IMR-90 (cell line): ENCODE results near the gene CHCHD1.

ENCODE experiments used
- MAZ ChIP-seq: IDR thresholded peaks from 2 replicates; pipeline ENCODE4 v1.6.1; 2012; ENCODE audit warnings: low read depth, mild to moderate bottlenecking, low read length, improper control_type of control experiment, moderate library complexity, borderline replicate concordance
- RAD21 ChIP-seq: IDR thresholded peaks from 2 replicates; pipeline ENCODE4 v1.6.1; 2012; ENCODE audit warnings: low read length, improper control_type of control experiment
- RFX5 ChIP-seq: IDR thresholded peaks from 2 replicates; pipeline ENCODE4 v1.8.0; 2012; ENCODE audit warnings: low read depth, mild to moderate bottlenecking, low read length, moderate library complexity
- TF ChIP-seq, protein P1 (sequence below): fragments of 150-350 bp; IDR thresholded peaks from 2 replicates; pipeline ENCODE4 v1.6.1; 2016; ENCODE audit warnings: low read depth, mild to moderate bottlenecking, low read length, moderate library complexity, borderline replicate concordance
- TF ChIP-seq, protein P2 (sequence below): conservative IDR thresholded peaks from 2 replicates; pipeline ENCODE4 v1.5.1; 2012; ENCODE audit warnings: mild to moderate bottlenecking, low read depth, low read length, improper control_type of control experiment

DNA sequence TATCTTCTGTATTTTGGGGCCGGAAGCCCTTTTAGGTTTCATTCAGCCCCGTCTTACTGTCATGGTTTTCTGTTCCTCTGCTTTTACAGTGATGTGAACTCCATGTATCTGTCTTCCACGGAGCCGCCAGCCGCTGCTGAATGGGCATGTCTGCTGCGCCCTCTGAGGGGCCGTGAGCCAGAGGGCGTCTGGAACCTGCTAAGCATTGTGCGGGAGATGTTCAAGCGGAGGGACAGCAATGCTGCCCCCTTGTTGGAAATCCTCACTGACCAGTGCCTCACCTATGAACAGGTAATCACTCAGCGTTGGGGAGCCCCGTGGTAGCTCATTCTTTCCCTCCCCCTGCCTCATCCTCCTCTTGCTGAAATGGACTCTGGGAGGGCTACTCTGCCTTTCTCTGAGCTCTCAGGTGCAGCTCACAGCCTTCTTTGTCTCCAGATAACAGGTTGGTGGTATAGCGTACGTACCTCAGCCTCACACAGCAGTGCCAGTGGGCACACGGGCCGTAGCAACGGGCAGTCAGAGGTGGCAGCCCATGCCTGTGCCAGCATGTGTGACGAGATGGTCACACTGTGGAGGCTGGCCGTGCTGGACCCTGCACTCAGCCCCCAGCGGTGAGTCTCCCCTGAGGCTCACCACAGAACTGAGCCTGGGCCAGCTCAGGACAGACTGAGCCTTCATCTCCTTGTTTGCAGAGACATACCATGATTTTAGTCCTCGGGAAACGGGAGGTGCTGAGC, 9.2 kb downstream of the CHCHD1 start:
- TF ChIP-seq, protein P1, sequence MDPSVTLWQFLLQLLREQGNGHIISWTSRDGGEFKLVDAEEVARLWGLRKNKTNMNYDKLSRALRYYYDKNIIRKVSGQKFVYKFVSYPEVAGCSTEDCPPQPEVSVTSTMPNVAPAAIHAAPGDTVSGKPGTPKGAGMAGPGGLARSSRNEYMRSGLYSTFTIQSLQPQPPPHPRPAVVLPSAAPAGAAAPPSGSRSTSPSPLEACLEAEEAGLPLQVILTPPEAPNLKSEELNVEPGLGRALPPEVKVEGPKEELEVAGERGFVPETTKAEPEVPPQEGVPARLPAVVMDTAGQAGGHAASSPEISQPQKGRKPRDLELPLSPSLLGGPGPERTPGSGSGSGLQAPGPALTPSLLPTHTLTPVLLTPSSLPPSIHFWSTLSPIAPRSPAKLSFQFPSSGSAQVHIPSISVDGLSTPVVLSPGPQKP, result no peak
- TF ChIP-seq MAZ (no peak), RAD21 (no peak), RFX5 (no peak)
- TF ChIP-seq, protein P2, sequence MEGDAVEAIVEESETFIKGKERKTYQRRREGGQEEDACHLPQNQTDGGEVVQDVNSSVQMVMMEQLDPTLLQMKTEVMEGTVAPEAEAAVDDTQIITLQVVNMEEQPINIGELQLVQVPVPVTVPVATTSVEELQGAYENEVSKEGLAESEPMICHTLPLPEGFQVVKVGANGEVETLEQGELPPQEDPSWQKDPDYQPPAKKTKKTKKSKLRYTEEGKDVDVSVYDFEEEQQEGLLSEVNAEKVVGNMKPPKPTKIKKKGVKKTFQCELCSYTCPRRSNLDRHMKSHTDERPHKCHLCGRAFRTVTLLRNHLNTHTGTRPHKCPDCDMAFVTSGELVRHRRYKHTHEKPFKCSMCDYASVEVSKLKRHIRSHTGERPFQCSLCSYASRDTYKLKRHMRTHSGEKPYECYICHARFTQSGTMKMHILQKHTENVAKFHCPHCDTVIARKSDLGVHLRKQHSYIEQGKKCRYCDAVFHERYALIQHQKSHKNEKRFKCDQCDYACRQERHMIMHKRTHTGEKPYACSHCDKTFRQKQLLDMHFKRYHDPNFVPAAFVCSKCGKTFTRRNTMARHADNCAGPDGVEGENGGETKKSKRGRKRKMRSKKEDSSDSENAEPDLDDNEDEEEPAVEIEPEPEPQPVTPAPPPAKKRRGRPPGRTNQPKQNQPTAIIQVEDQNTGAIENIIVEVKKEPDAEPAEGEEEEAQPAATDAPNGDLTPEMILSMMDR, result no peak
